ENCODE results near the gene ZNF592. TPM values are rescaled to one million over a fixed set of nuclear protein-coding genes. Genes with fewer than 3 reads are reported as not detected.

The ZNF592 gene
- total RNA-seq, 1 donor from 2014 or later, result 31.3 TPM

GRCh38 chr15:84791763-84792162 is 43.4 kb downstream of the ZNF592 start:
- Mint-ChIP-seq H3K4me3 (ENCODE audit: low read depth) (no peak overlapping the region), H3K9me3 (no peaks in the 10 kb centered on the region), H3K27ac (no peak overlapping the region), H3K36me3 (ENCODE audit: low read depth) (peaks cover 54% of the 10 kb centered on the region), H3K27me3 (ENCODE audit: low read depth) (no peaks in the 10 kb centered on the region), H3K4me1 (ENCODE audit: low read depth) (peaks cover 9% of the 10 kb centered on the region)
- no peak for DNase-seq (ENCODE audit: low spot score)
- intact Hi-C loops (cut with micrococcal nuclease), result no loop called here

GRCh38 chr15:84793431-84794161 is 45.2 kb downstream of the ZNF592 start:
- Mint-ChIP-seq H3K9me3 (no peaks in the 10 kb centered on the region), H3K4me1 (ENCODE audit: low read depth) (peaks cover 3% of the 10 kb centered on the region), H3K4me3 (ENCODE audit: low read depth) (no peak overlapping the region), H3K36me3 (ENCODE audit: low read depth) (peaks cover 56% of the 10 kb centered on the region), H3K27me3 (ENCODE audit: low read depth) (no peaks in the 10 kb centered on the region), H3K27ac (no peak overlapping the region)
- no peak for DNase-seq (ENCODE audit: low spot score)
- intact Hi-C loops (cut with micrococcal nuclease), result no loop called here

GRCh38 chr15:84794162-84794547 is 45.8 kb downstream of the ZNF592 start:
- H3K9me3 Mint-ChIP-seq, result no peaks in the 10 kb centered on the region
- H3K4me3 Mint-ChIP-seq (ENCODE audit: low read depth), result no peak overlapping the region
- no peaks in the 10 kb centered on the region for H3K27me3 Mint-ChIP-seq (ENCODE audit: low read depth)
- no peak for DNase-seq (ENCODE audit: low spot score)
- intact Hi-C loops (cut with micrococcal nuclease), result no loop called here
- peaks cover 55% of the 10 kb centered on the region for H3K36me3 Mint-ChIP-seq (ENCODE audit: low read depth)
- peaks cover 2% of the 10 kb centered on the region for H3K4me1 Mint-ChIP-seq (ENCODE audit: low read depth)
- no peak overlapping the region for H3K27ac Mint-ChIP-seq

- Mint-ChIP-seq H3K27me3 (ENCODE audit: low read depth) (no peaks in the 10 kb centered on the region), H3K36me3 (ENCODE audit: low read depth) (peaks cover 52% of the 10 kb centered on the region), H3K27ac (no peak overlapping the region), H3K9me3 (no peaks in the 10 kb centered on the region), H3K4me1 (ENCODE audit: low read depth) (peaks cover 2% of the 10 kb centered on the region), H3K4me3 (ENCODE audit: low read depth) (no peak overlapping the region)
- no peak for DNase-seq (ENCODE audit: low spot score)
- intact Hi-C loops (cut with micrococcal nuclease), result no loop called here
Measured at GRCh38 chr15:84795186-84795585, 46.8 kb downstream of the ZNF592 start.

GRCh38 chr15:84797212-84797611 is 48.8 kb downstream of the ZNF592 start:
- H3K9me3 Mint-ChIP-seq, result no peaks in the 10 kb centered on the region
- no peaks in the 10 kb centered on the region for H3K27me3 Mint-ChIP-seq (ENCODE audit: low read depth)
- H3K4me3 Mint-ChIP-seq (ENCODE audit: low read depth), result no peak overlapping the region
- H3K27ac Mint-ChIP-seq, result no peak overlapping the region
- no peak for DNase-seq (ENCODE audit: low spot score)
- peaks cover 45% of the 10 kb centered on the region for H3K36me3 Mint-ChIP-seq (ENCODE audit: low read depth)
- intact Hi-C loops (cut with micrococcal nuclease), result no loop called here
- no peaks in the 10 kb centered on the region for H3K4me1 Mint-ChIP-seq (ENCODE audit: low read depth)

GRCh38 chr15:84797801-84798200 is 49.4 kb downstream of the ZNF592 start:
- no peak for DNase-seq (ENCODE audit: low spot score)
- intact Hi-C loops (cut with micrococcal nuclease), result no loop called here
- Mint-ChIP-seq H3K27ac (no peak overlapping the region), H3K4me3 (ENCODE audit: low read depth) (no peak overlapping the region), H3K27me3 (ENCODE audit: low read depth) (no peaks in the 10 kb centered on the region), H3K36me3 (ENCODE audit: low read depth) (peaks cover 50% of the 10 kb centered on the region), H3K4me1 (ENCODE audit: low read depth) (no peaks in the 10 kb centered on the region), H3K9me3 (no peaks in the 10 kb centered on the region)

GRCh38 chr15:84798436-84798946 is 50.1 kb downstream of the ZNF592 start:
- H3K27me3 Mint-ChIP-seq (ENCODE audit: low read depth), result no peaks in the 10 kb centered on the region
- DNase-seq (ENCODE audit: low spot score), result no peak
- no peak overlapping the region for H3K4me3 Mint-ChIP-seq (ENCODE audit: low read depth)
- no peaks in the 10 kb centered on the region for H3K9me3 Mint-ChIP-seq
- H3K27ac Mint-ChIP-seq, result no peak overlapping the region
- intact Hi-C loops (cut with micrococcal nuclease), result no loop called here
- peaks cover 55% of the 10 kb centered on the region for H3K36me3 Mint-ChIP-seq (ENCODE audit: low read depth)
- H3K4me1 Mint-ChIP-seq (ENCODE audit: low read depth), result no peaks in the 10 kb centered on the region

- no peak for DNase-seq (ENCODE audit: low spot score)
- H3K4me1 Mint-ChIP-seq (ENCODE audit: low read depth), result no peaks in the 10 kb centered on the region
- no peak overlapping the region for H3K4me3 Mint-ChIP-seq (ENCODE audit: low read depth)
- no peak overlapping the region for H3K27ac Mint-ChIP-seq
- no peaks in the 10 kb centered on the region for H3K27me3 Mint-ChIP-seq (ENCODE audit: low read depth)
- intact Hi-C loops (cut with micrococcal nuclease), result no loop called here
- H3K36me3 Mint-ChIP-seq (ENCODE audit: low read depth), result peaks cover 57% of the 10 kb centered on the region
- H3K9me3 Mint-ChIP-seq, result no peaks in the 10 kb centered on the region
Measured at GRCh38 chr15:84799511-84800187, 51.3 kb downstream of the ZNF592 start.

GRCh38 chr15:84800365-84800806 is 52.0 kb downstream of the ZNF592 start:
- no peaks in the 10 kb centered on the region for H3K9me3 Mint-ChIP-seq
- intact Hi-C loops (cut with micrococcal nuclease), result no loop called here
- no peak overlapping the region for H3K4me3 Mint-ChIP-seq (ENCODE audit: low read depth)
- H3K36me3 Mint-ChIP-seq (ENCODE audit: low read depth), result peaks cover 60% of the 10 kb centered on the region
- H3K4me1 Mint-ChIP-seq (ENCODE audit: low read depth), result no peaks in the 10 kb centered on the region
- H3K27ac Mint-ChIP-seq, result no peak overlapping the region
- no peaks in the 10 kb centered on the region for H3K27me3 Mint-ChIP-seq (ENCODE audit: low read depth)
- no peak for DNase-seq (ENCODE audit: low spot score)

GRCh38 chr15:84804005-84804900 is 55.9 kb downstream of the ZNF592 start:
- Mint-ChIP-seq H3K27me3 (ENCODE audit: low read depth) (no peaks in the 10 kb centered on the region), H3K4me1 (ENCODE audit: low read depth) (peaks cover 9% of the 10 kb centered on the region), H3K27ac (no peak overlapping the region), H3K9me3 (no peaks in the 10 kb centered on the region), H3K36me3 (ENCODE audit: low read depth) (peaks cover 44% of the 10 kb centered on the region), H3K4me3 (ENCODE audit: low read depth) (no peak overlapping the region)
- DNase-seq (ENCODE audit: low spot score), result no peak
- intact Hi-C loops (cut with micrococcal nuclease), result no loop called here

GRCh38 chr15:84805221-84805620 is 56.8 kb downstream of the ZNF592 start:
- H3K27me3 Mint-ChIP-seq (ENCODE audit: low read depth), result no peaks in the 10 kb centered on the region
- H3K4me1 Mint-ChIP-seq (ENCODE audit: low read depth), result peaks cover 9% of the 10 kb centered on the region
- no peak for DNase-seq (ENCODE audit: low spot score)
- intact Hi-C loops (cut with micrococcal nuclease), result no loop called here
- H3K36me3 Mint-ChIP-seq (ENCODE audit: low read depth), result peaks cover 42% of the 10 kb centered on the region
- no peak overlapping the region for H3K27ac Mint-ChIP-seq
- no peak overlapping the region for H3K4me3 Mint-ChIP-seq (ENCODE audit: low read depth)
- H3K9me3 Mint-ChIP-seq, result no peaks in the 10 kb centered on the region

GRCh38 chr15:84807228-84807627 is 58.8 kb downstream of the ZNF592 start:
- no peaks in the 10 kb centered on the region for H3K9me3 Mint-ChIP-seq
- no peak overlapping the region for H3K27ac Mint-ChIP-seq
- DNase-seq (ENCODE audit: low spot score), result no peak
- no peak overlapping the region for H3K4me3 Mint-ChIP-seq (ENCODE audit: low read depth)
- H3K27me3 Mint-ChIP-seq (ENCODE audit: low read depth), result no peaks in the 10 kb centered on the region
- H3K4me1 Mint-ChIP-seq (ENCODE audit: low read depth), result peaks cover 9% of the 10 kb centered on the region
- intact Hi-C loops (cut with micrococcal nuclease), result no loop called here
- H3K36me3 Mint-ChIP-seq (ENCODE audit: low read depth), result peaks cover 35% of the 10 kb centered on the region

Measured in activated T-helper 2 cell treated with anti-CD3 and anti-CD28 coated beads, Interferon-gamma antibody, Interleukin-2, Interleukin-4, amounts not matched to agents 10 μg/mL and 5 μg/mL and 100 μg/mL, durations not matched to agents 14 hours and 24 hours and 36 hours (primary cell).